H9 (cell line): ENCODE data around the gene LDHD. TPM values are rescaled to one million over a fixed set of nuclear protein-coding genes. Genes with fewer than 3 reads are reported as not detected.

Source experiments
- DNase-seq: peaks from one replicate; pipeline ENCODE4 v3.0.0-alpha.2; 2017
- H2AFZ ChIP-seq: one replicate; pipeline ENCODE4 v1.6.1; 2013; ENCODE audit warnings: mild to moderate bottlenecking, low read length, control low read depth, moderate library complexity
- H2AK5ac ChIP-seq: 2 replicates; pipeline ENCODE4 v1.6.1; 2013; ENCODE audit warnings: low read length, control low read depth, mixed read lengths; ENCODE audit not compliant: insufficient read length
- H2BK120ac ChIP-seq: one replicate; pipeline ENCODE4 v1.6.1; 2013; ENCODE audit warnings: low read depth, mild to moderate bottlenecking, low read length, control low read depth, inconsistent platforms; ENCODE audit not compliant: poor library complexity, severe bottlenecking
- H2BK12ac ChIP-seq: 2 replicates; pipeline ENCODE4 v1.6.1; 2013; ENCODE audit warnings: low read length, control low read depth, mixed read lengths, low read depth; ENCODE audit not compliant: insufficient read length
- H2BK15ac ChIP-seq: 2 replicates; pipeline ENCODE4 v1.6.1; 2013; ENCODE audit warnings: low read depth, low read length, control low read depth
- H2BK20ac ChIP-seq: one replicate; pipeline ENCODE4 v1.6.1; 2013; ENCODE audit warnings: low read depth, mild to moderate bottlenecking, low read length, control low read depth, inconsistent platforms; ENCODE audit not compliant: poor library complexity, severe bottlenecking
- H2BK5ac ChIP-seq: 2 replicates; pipeline ENCODE4 v1.6.1; 2013; ENCODE audit warnings: low read length, control low read depth, mixed read lengths; ENCODE audit not compliant: insufficient read length
- H3K14ac ChIP-seq: 2 replicates; pipeline ENCODE4 v1.6.1; 2013; ENCODE audit warnings: low read length, control low read depth; ENCODE audit not compliant: insufficient read depth
- H3K18ac ChIP-seq: 2 replicates; pipeline ENCODE4 v1.6.1; 2013; ENCODE audit warnings: low read depth, mild to moderate bottlenecking, mixed read lengths, low read length, control low read depth; ENCODE audit not compliant: insufficient read length
- H3K23ac ChIP-seq: 2 replicates; pipeline ENCODE4 v1.6.1; 2013; ENCODE audit warnings: low read length, control low read depth, mixed read lengths, low read depth; ENCODE audit not compliant: insufficient read length
- H3K23me2 ChIP-seq: 2 replicates; pipeline ENCODE4 v1.6.1; 2013; ENCODE audit warnings: low read depth, mild to moderate bottlenecking, mixed read lengths, low read length, control low read depth; ENCODE audit not compliant: insufficient read length, poor library complexity, severe bottlenecking
- H3K27ac ChIP-seq: 2 replicates; pipeline ENCODE4 v1.5.1; 2013; ENCODE audit warnings: low read length, control low read depth, mixed read lengths, low read depth; ENCODE audit not compliant: insufficient read length
- H3K27me3 ChIP-seq: 2 replicates; pipeline ENCODE4 v1.6.1; 2013; ENCODE audit warnings: low read length, control low read depth, inconsistent platforms; ENCODE audit not compliant: insufficient read depth
- H3K4ac ChIP-seq: 2 replicates; pipeline ENCODE4 v1.6.1; 2013; ENCODE audit warnings: low read depth, mild to moderate bottlenecking, control low read depth, inconsistent platforms, low read length, moderate library complexity
- H3K4me1 ChIP-seq: 2 replicates; pipeline ENCODE4 v1.6.1; 2013; ENCODE audit warnings: low read length, control low read depth, inconsistent platforms; ENCODE audit not compliant: insufficient read depth
- H3K4me2 ChIP-seq: 2 replicates; pipeline ENCODE4 v1.6.1; 2013; ENCODE audit warnings: low read length, control low read depth, mixed read lengths; ENCODE audit not compliant: insufficient read length, insufficient read depth
- H3K56ac ChIP-seq: 2 replicates; pipeline ENCODE4 v1.6.1; 2013; ENCODE audit warnings: low read depth, mild to moderate bottlenecking, mixed read lengths, low read length, control low read depth; ENCODE audit not compliant: insufficient read length
- H3K79me1 ChIP-seq: 2 replicates; pipeline ENCODE4 v1.6.1; 2013; ENCODE audit warnings: low read depth, mild to moderate bottlenecking, moderate library complexity, low read length, control low read depth, inconsistent platforms; ENCODE audit not compliant: insufficient read depth, poor library complexity, severe bottlenecking
- H3K79me2 ChIP-seq: 2 replicates; pipeline ENCODE4 v1.6.1; 2013; ENCODE audit warnings: low read length, control low read depth, inconsistent platforms; ENCODE audit not compliant: insufficient read depth
- H3K9ac ChIP-seq: 2 replicates; pipeline ENCODE4 v1.6.1; 2013; ENCODE audit warnings: low read length, control low read depth, mixed read lengths; ENCODE audit not compliant: insufficient read length; ENCODE audit errors: extremely low read depth
- H3K9me3 ChIP-seq: one replicate; pipeline ENCODE4 v1.6.1; 2013; ENCODE audit warnings: low read depth, low read length, inconsistent platforms; ENCODE audit not compliant: control insufficient read depth
- H3T11ph ChIP-seq: one replicate; pipeline ENCODE4 v1.6.1; 2013; ENCODE audit warnings: mild to moderate bottlenecking, low read length, control low read depth, inconsistent platforms
- H4K20me1 ChIP-seq: one replicate; pipeline ENCODE4 v1.6.1; 2013; ENCODE audit not compliant: control insufficient read depth, insufficient read length, insufficient read depth
- H4K5ac ChIP-seq: 2 replicates; pipeline ENCODE4 v1.6.1; 2013; ENCODE audit warnings: low read depth, mild to moderate bottlenecking, mixed read lengths, low read length, control low read depth; ENCODE audit not compliant: insufficient read length
- H4K8ac ChIP-seq: replicated peaks from 2 replicates; pipeline ENCODE4 v1.6.1; 2013; ENCODE audit warnings: low read length, control low read depth, mixed read lengths, low read depth; ENCODE audit not compliant: insufficient read length
- H4K91ac ChIP-seq: 2 replicates; pipeline ENCODE4 v1.6.1; 2013; ENCODE audit warnings: low read depth, mild to moderate bottlenecking, moderate library complexity, mixed read lengths, low read length, control low read depth; ENCODE audit not compliant: insufficient read length
- H3K27ac Mint-ChIP-seq, 3 experiments: 2 replicates in 2 of 3; 3 replicates in 1 of 3; pipeline ENCODE4 v1.8.0; 2020 to 2021; ENCODE audit warnings: mixed read lengths in 3 of 3, mild to moderate bottlenecking in 1 of 3, moderate library complexity in 1 of 3
- H3K27me3 Mint-ChIP-seq: 2 replicates; pipeline ENCODE4 v1.8.0; 2021; ENCODE audit warnings: low read depth, mild to moderate bottlenecking, moderate library complexity, mixed read lengths
- H3K36me3 Mint-ChIP-seq, 3 experiments: 2 replicates in 2 of 3; 3 replicates in 1 of 3; pipeline ENCODE4 v1.8.0; 2020 to 2021; ENCODE audit warnings: low read depth in 3 of 3, mixed read lengths in 3 of 3; ENCODE audit not compliant: insufficient read depth in 1 of 3
- H3K4me1 Mint-ChIP-seq, 2 experiments: 2 replicates each; pipeline ENCODE4 v1.8.0; 2020; ENCODE audit warnings: mixed read lengths in 2 of 2
- H3K4me3 Mint-ChIP-seq, 2 experiments: 2 replicates in 1 of 2; 3 replicates in 1 of 2; pipeline ENCODE4 v1.8.0; 2020 to 2021; ENCODE audit warnings: mild to moderate bottlenecking in 2 of 2, mixed read lengths in 2 of 2, moderate library complexity in 1 of 2
- H3K9me3 Mint-ChIP-seq, 2 experiments: 2 replicates in 1 of 2; 3 replicates in 1 of 2; pipeline ENCODE4 v1.8.0; 2020; ENCODE audit warnings: mild to moderate bottlenecking in 2 of 2, mixed read lengths in 2 of 2, moderate library complexity in 1 of 2
- CTCF ChIP-seq: fragments of 200-600 bp; sonication (generic); conservative IDR thresholded peaks from 3 replicates; pipeline ENCODE4 v1.8.0; 2021; ENCODE audit warnings: antibody characterized with exemption, mild to moderate bottlenecking
- WGBS: extraction: QIAGEN DNeasy Blood & Tissue Kit; methylation state at CpG from one replicate; pipeline ENCODE4 v1.1.7; 2013; ENCODE audit warnings: missing lambda C conversion rate, low lambda C conversion rate, mixed read lengths; ENCODE audit not compliant: insufficient read length; ENCODE audit errors: extremely low coverage; 5-methylcytosine and 5-hydroxymethylcytosine counted together
- long read RNA-seq: library from polyadenylated mRNA; unstranded; transcript quantifications from one replicate; pipeline ENCODE4 v2.0.0, GENCODE V29; 2020
- total RNA-seq: library from RNA; stranded (reverse); gene quantifications from 2 replicates; pipeline ENCODE4 v1.2.1, GENCODE V29; 2021

Gene LDHD
- 14.5 and 14.7 TPM in 2 replicates for total RNA-seq
- long read RNA-seq, transcript LDHD-201 (11 exons, 2,067 nt) = minor isoform, 40 of 179 reads
- long read RNA-seq, transcript LDHD-202 (11 exons, 1,966 nt) = major isoform, 110 of 179 reads
- long read RNA-seq, partial matches to known transcripts = 2 of 179 reads
- long read RNA-seq, other reads (novel, unspliced or antisense) = 27 of 179 reads

- no peak within 1 kb of the TSS for H3K9ac ChIP-seq
- WGBS = no CpG with 5 or more reads among the region's 15 CpGs
- no peaks in the 10 kb centered on the region for H3K27me3 ChIP-seq
- no peak within 1 kb of the TSS for H4K5ac ChIP-seq
- no peak within 1 kb of the TSS for H2BK20ac ChIP-seq
- Mint-ChIP-seq H3K4me1 (peaks cover 46 to 64% of the 10 kb centered on the region in 2 experiments), H3K9me3 (peaks cover 5 to 9% of the 10 kb centered on the region in 2 experiments), H3K4me3 (peak within 1 kb of the TSS; percentile 72 to 73), H3K27ac (peak within 1 kb of the TSS; percentile 94 to 97 (median 95)), H3K36me3 (peaks cover 1 to 3% (median 2%) of the 10 kb centered on the region in 3 experiments), H3K27me3 (peaks cover 2% of the 10 kb centered on the region; the same call in 1 of the 2 replicates)
- no peak within 1 kb of the TSS for H2BK12ac ChIP-seq
- H3T11ph ChIP-seq = no peak within 1 kb of the TSS
- no peak within 1 kb of the TSS for H3K4ac ChIP-seq
- H3K79me2 ChIP-seq = no peaks in the 10 kb centered on the region
- no peak within 1 kb of the TSS for H3K56ac ChIP-seq
- peak within 1 kb of the TSS; percentile 4 for H3K4me2 ChIP-seq
- H4K91ac ChIP-seq = no peak within 1 kb of the TSS
- H3K23me2 ChIP-seq = no peaks in the 10 kb centered on the region
- H2BK120ac ChIP-seq = no peak within 1 kb of the TSS
- no peak for TF ChIP-seq CTCF
- peaks cover 6% of the 10 kb centered on the region; the same call in 1 of the 2 replicates for H3K4me1 ChIP-seq
- H3K18ac ChIP-seq = no peak within 1 kb of the TSS
- H2BK5ac ChIP-seq = no peak within 1 kb of the TSS
- H4K8ac ChIP-seq = no peak within 1 kb of the TSS
- no peak within 1 kb of the TSS for H3K27ac ChIP-seq
- H3K9me3 ChIP-seq = no peaks in the 10 kb centered on the region
- no peak within 1 kb of the TSS; the same call in 1 of the 2 replicates for H3K14ac ChIP-seq
- peak; percentile 88 for DNase-seq
- no peaks in the 10 kb centered on the region for H3K79me1 ChIP-seq
- no peak within 1 kb of the TSS for H3K23ac ChIP-seq
- H2AFZ ChIP-seq = no peak within 1 kb of the TSS
- no peak within 1 kb of the TSS for H2AK5ac ChIP-seq
- H2BK15ac ChIP-seq = no peak within 1 kb of the TSS
- H4K20me1 ChIP-seq = no peaks in the 10 kb centered on the region
These were observed at the start of gene LDHD for GRCh38 chr16:75116081-75116910. TSS of gene LDHD (minus strand) at chr16:75116780. CDS start at chr16:75116720, 60 bp downstream.
